CD8-positive, alpha-beta memory T cell (primary cell): Measurements from ENCODE around the gene RNASE11. TPM values are rescaled to one million over a fixed set of nuclear protein-coding genes. Genes with fewer than 3 reads are reported as not detected.

Source experiments
- CTCF ChIA-PET: fragments of 350-600 bp; sonication (Branson Sonifier 250); formaldehyde crosslinking; loops from one replicate; lab custom pipeline; 2021; ENCODE audit warnings: antibody characterized with exemption; lab: Charles Lee
- POLR2A ChIA-PET: fragments of 350-600 bp; sonication (Branson Sonifier 250); formaldehyde crosslinking; loops from one replicate; lab custom pipeline; 2021; ENCODE audit warnings: antibody characterized with exemption; lab: Charles Lee
- DNase-seq, 5 donors: peaks; one replicate each; pipeline versions ENCODE4 v3.0.0 to v3.0.0-alpha.2; 2020 to 2022; ENCODE audit warnings: mixed read lengths in 1 of 5
- H3K27ac ChIP-seq: one replicate; pipeline ENCODE4 v1.7.0; 2013; ENCODE audit warnings: low read depth, mild to moderate bottlenecking, low read length, moderate library complexity
- H3K27me3 ChIP-seq: 2 replicates; pipeline ENCODE4 v1.7.0; 2013; ENCODE audit warnings: low read length, mild to moderate bottlenecking; ENCODE audit not compliant: insufficient read depth, poor library complexity, severe bottlenecking
- H3K36me3 ChIP-seq: 2 replicates; pipeline ENCODE4 v1.7.0; 2013; ENCODE audit warnings: mild to moderate bottlenecking, low read length, moderate library complexity; ENCODE audit not compliant: insufficient read depth
- H3K4me1 ChIP-seq: 2 replicates; pipeline ENCODE4 v1.7.0; 2013; ENCODE audit warnings: mild to moderate bottlenecking, low read length, moderate library complexity; ENCODE audit not compliant: insufficient read depth
- H3K4me3 ChIP-seq: 2 replicates; pipeline ENCODE4 v1.7.0; 2013; ENCODE audit warnings: mild to moderate bottlenecking, low read length
- H3K9me3 ChIP-seq: 2 replicates; pipeline ENCODE4 v1.7.0; 2013; ENCODE audit warnings: mild to moderate bottlenecking, low read length
- H3K27ac Mint-ChIP-seq, 8 donors: one replicate each; pipeline ENCODE4 v1.8.0; 2020 to 2021; ENCODE audit warnings: mixed read lengths in 8 of 8, mild to moderate bottlenecking in 6 of 8, inconsistent platforms in 3 of 8, moderate library complexity in 3 of 8
- H3K27me3 Mint-ChIP-seq, 2 donors: one replicate each; pipeline ENCODE4 v1.8.0; 2020 to 2021; ENCODE audit warnings: mixed read lengths in 2 of 2, mild to moderate bottlenecking in 1 of 2, moderate library complexity in 1 of 2
- H3K36me3 Mint-ChIP-seq, 3 donors: one replicate each; pipeline ENCODE4 v1.8.0; 2020 to 2021; ENCODE audit warnings: mixed read lengths in 3 of 3, inconsistent platforms in 1 of 3, mild to moderate bottlenecking in 1 of 3
- H3K4me1 Mint-ChIP-seq, 3 donors: one replicate each; pipeline ENCODE4 v1.8.0; 2020 to 2021; ENCODE audit warnings: mixed read lengths in 3 of 3, inconsistent platforms in 1 of 3, mild to moderate bottlenecking in 1 of 3
- H3K4me3 Mint-ChIP-seq, 7 donors: one replicate each; pipeline ENCODE4 v1.8.0; 2020 to 2021; ENCODE audit warnings: mixed read lengths in 7 of 7, mild to moderate bottlenecking in 6 of 7, moderate library complexity in 4 of 7, inconsistent platforms in 2 of 7
- H3K9me3 Mint-ChIP-seq, 5 donors: one replicate each; pipeline ENCODE4 v1.8.0; 2020 to 2022; ENCODE audit warnings: mixed read lengths in 5 of 5, mild to moderate bottlenecking in 3 of 5, moderate library complexity in 2 of 5, inconsistent platforms in 1 of 5
- polyA plus RNA-seq: library from polyadenylated mRNA; unstranded; fragments of 300-500 nt; fragmentation: Illumina TruSeq; gene quantifications from one replicate; pipeline ENCODE4 v1.2.3, GENCODE V29; 2021
- total RNA-seq, 2 experiments: library from RNA; stranded (reverse); gene quantifications; one replicate each; pipeline ENCODE4 v1.2.3, GENCODE V29; 2021

Gene RNASE11
- total and polyA plus RNA-seq, 3 experiments from 2014 or later, result not detected

GRCh38 chr14:20548414-20549158, 39.2 kb downstream of the RNASE11 start:
- peaks cover 0 to 5% (median 0%) of the 10 kb centered on the region in 3 donors for H3K36me3 Mint-ChIP-seq
- H3K27ac Mint-ChIP-seq, result no peak overlapping the region
- H3K4me3 Mint-ChIP-seq, result no peak overlapping the region
- peaks cover 21 to 44% of the 10 kb centered on the region in 2 donors for H3K27me3 Mint-ChIP-seq
- no peak for DNase-seq
- CTCF ChIA-PET, result interaction anchor here (0.9 to 1.8 kb wide), 3 partner anchors 18 to 61 kb away, joined by 3 read pairs; no protein-coding TSS in a partner anchor
- no peak overlapping the region for H3K4me3 ChIP-seq
- no peak overlapping the region for H3K27ac ChIP-seq
- H3K4me1 Mint-ChIP-seq, result no peaks in the 10 kb centered on the region
- POLR2A ChIA-PET, result interaction anchor here (0.7 kb wide), 1 partner anchor 700 kb away, joined by 3 read pairs; no protein-coding TSS in a partner anchor
- no peaks in the 10 kb centered on the region for H3K27me3 ChIP-seq
- no peaks in the 10 kb centered on the region for H3K9me3 Mint-ChIP-seq
- H3K9me3 ChIP-seq, result no peaks in the 10 kb centered on the region
- H3K4me1 ChIP-seq, result no peaks in the 10 kb centered on the region
- no peaks in the 10 kb centered on the region for H3K36me3 ChIP-seq

GRCh38 chr14:20546877-20547276, 40.9 kb downstream of the RNASE11 start:
- H3K4me1 Mint-ChIP-seq, result no peaks in the 10 kb centered on the region
- no peak for DNase-seq
- no peak overlapping the region for H3K4me3 Mint-ChIP-seq
- Histone ChIP-seq H3K36me3 (no peaks in the 10 kb centered on the region), H3K9me3 (no peaks in the 10 kb centered on the region), H3K27me3 (no peaks in the 10 kb centered on the region), H3K4me3 (no peak overlapping the region), H3K27ac (no peak overlapping the region), H3K4me1 (no peaks in the 10 kb centered on the region)
- ChIA-PET POLR2A (no interaction called here), CTCF (interaction anchor here (1.8 kb wide), 1 partner anchor 22 kb away, joined by 3 read pairs; no protein-coding TSS in a partner anchor)
- peaks cover 0 to 5% (median 0%) of the 10 kb centered on the region in 3 donors for H3K36me3 Mint-ChIP-seq
- no peaks in the 10 kb centered on the region for H3K9me3 Mint-ChIP-seq
- H3K27me3 Mint-ChIP-seq, result peaks cover 23 to 37% of the 10 kb centered on the region in 2 donors
- H3K27ac Mint-ChIP-seq, result no peak overlapping the region

GRCh38 chr14:20539906-20540305, 47.9 kb downstream of the RNASE11 start:
- H3K36me3 Mint-ChIP-seq, result peaks cover 0 to 5% (median 0%) of the 10 kb centered on the region in 3 donors
- H3K4me3 ChIP-seq, result no peak overlapping the region
- ChIA-PET CTCF (interaction anchor here (1.0 kb wide), 1 partner anchor 9 kb away, joined by 3 read pairs; no protein-coding TSS in a partner anchor), POLR2A (no interaction called here)
- no peak for DNase-seq
- peak overlapping the region in 2 of 8 donors; percentile 18 to 72 for H3K27ac Mint-ChIP-seq
- no peaks in the 10 kb centered on the region for H3K36me3 ChIP-seq
- H3K9me3 ChIP-seq, result no peaks in the 10 kb centered on the region
- no peaks in the 10 kb centered on the region for H3K4me1 ChIP-seq
- H3K4me3 Mint-ChIP-seq, result no peak overlapping the region
- H3K27ac ChIP-seq, result no peak overlapping the region
- no peaks in the 10 kb centered on the region for H3K9me3 Mint-ChIP-seq
- peaks cover 17 to 19% of the 10 kb centered on the region in 2 donors for H3K27me3 Mint-ChIP-seq
- H3K27me3 ChIP-seq, result no peaks in the 10 kb centered on the region
- no peaks in the 10 kb centered on the region for H3K4me1 Mint-ChIP-seq

Other genes starting within 250 kb of the RNASE11 start
- gene PARP2, start 244.4 kb downstream of the RNASE11 start, total RNA-seq, result 10 to 100 TPM; 35.0 to 41.3 TPM
- gene PARP2, start 244.4 kb downstream of the RNASE11 start, polyA plus RNA-seq, result 13.6 TPM
- 10 to 100 TPM; 31.7 to 33.0 TPM for gene TEP1, start 174.5 kb downstream of the RNASE11 start, total RNA-seq
- 9.1 TPM for gene TEP1, start 174.5 kb downstream of the RNASE11 start, polyA plus RNA-seq
- gene KLHL33, start 151.8 kb downstream of the RNASE11 start, total RNA-seq, result under 1 TPM; 0.09 TPM
- 0.12 TPM for gene KLHL33, start 151.8 kb downstream of the RNASE11 start, polyA plus RNA-seq
- 10 to 100 TPM; 58.0 to 58.1 TPM for gene OSGEP, start 133.2 kb downstream of the RNASE11 start, total RNA-seq
- 48.9 TPM for gene OSGEP, start 133.2 kb downstream of the RNASE11 start, polyA plus RNA-seq
- 100 to 1,000 TPM; 242 to 248 TPM for gene APEX1, start 132.8 kb downstream of the RNASE11 start, total RNA-seq
- 117 TPM for gene APEX1, start 132.8 kb downstream of the RNASE11 start, polyA plus RNA-seq
- gene PIP4P1, start 126.6 kb downstream of the RNASE11 start, total RNA-seq, result 10 to 100 TPM; 29.5 to 33.5 TPM
- 36.4 TPM for gene PIP4P1, start 126.6 kb downstream of the RNASE11 start, polyA plus RNA-seq
- 100 to 1,000 TPM; 181 to 188 TPM for gene PNP, start 118.6 kb downstream of the RNASE11 start, total RNA-seq
- gene PNP, start 118.6 kb downstream of the RNASE11 start, polyA plus RNA-seq, result 84.0 TPM
- under 1 TPM in 1 of 2 experiments, not detected in 1; 0.31 TPM for gene RNASE10, start 82.5 kb downstream of the RNASE11 start, total RNA-seq
- gene RNASE10, start 82.5 kb downstream of the RNASE11 start, polyA plus RNA-seq, result not detected
- not detected for gene RNASE9, start 27.0 kb downstream of the RNASE11 start, total RNA-seq
- gene RNASE9, start 27.0 kb downstream of the RNASE11 start, polyA plus RNA-seq, result not detected
- gene RNASE12, start 3.4 kb upstream of the RNASE11 start, total RNA-seq, result not detected
- gene RNASE12, start 3.4 kb upstream of the RNASE11 start, polyA plus RNA-seq, result not detected
- gene OR6S1, start 53.7 kb upstream of the RNASE11 start, total RNA-seq, result not detected
- gene OR6S1, start 53.7 kb upstream of the RNASE11 start, polyA plus RNA-seq, result not detected
- under 1 TPM in 1 of 2 experiments, not detected in 1; 0.57 TPM for gene RNASE4, start 96.6 kb upstream of the RNASE11 start, total RNA-seq
- 2.3 TPM for gene RNASE4, start 96.6 kb upstream of the RNASE11 start, polyA plus RNA-seq
- gene ANG, start 100.8 kb upstream of the RNASE11 start, total RNA-seq, result under 1 TPM; 0.39 to 0.58 TPM
- 1.4 TPM for gene ANG, start 100.8 kb upstream of the RNASE11 start, polyA plus RNA-seq
- gene EDDM3A, start 157.9 kb upstream of the RNASE11 start, total RNA-seq, result not detected
- gene EDDM3A, start 157.9 kb upstream of the RNASE11 start, polyA plus RNA-seq, result not detected
- not detected for gene EDDM3B, start 180.4 kb upstream of the RNASE11 start, total RNA-seq
- not detected for gene EDDM3B, start 180.4 kb upstream of the RNASE11 start, polyA plus RNA-seq
- gene RNASE6, start 193.3 kb upstream of the RNASE11 start, total RNA-seq, result under 1 TPM; 0.74 to 0.95 TPM
- gene RNASE6, start 193.3 kb upstream of the RNASE11 start, polyA plus RNA-seq, result 9.8 TPM
- 1 to 10 TPM; 3.5 to 4.3 TPM for gene RNASE1, start 214.8 kb upstream of the RNASE11 start, total RNA-seq
- gene RNASE1, start 214.8 kb upstream of the RNASE11 start, polyA plus RNA-seq, result not detected